Neutrophil (primary cell): ENCODE measurements around the gene PPP1R15B.
A peak's percentile ranks its signal among the peaks of the same experiment; 100 is the strongest.

Source experiments
- H3K27ac ChIP-seq: fragments of 200-600 bp; sonication (generic); 2 replicates; pipeline ENCODE4 v1.5.1; 2016; ENCODE audit warnings: mild to moderate bottlenecking, moderate library complexity
- H3K27me3 ChIP-seq: fragments of 200-600 bp; sonication (generic); 2 replicates; pipeline ENCODE4 v1.6.0; 2016; ENCODE audit warnings: mild to moderate bottlenecking
- H3K36me3 ChIP-seq: fragments of 200-600 bp; sonication (generic); 2 replicates; pipeline ENCODE4 v1.5.1; 2017
- H3K4me1 ChIP-seq, 2 experiments: fragments of 200-600 bp in 1 of 2; sonication (generic) in 1 of 2; 1 replicate in 1 of 2; 2 replicates in 1 of 2; pipeline versions ENCODE4 v1.5.1 to v1.6.1; 2013 to 2016; ENCODE audit warnings: low read depth in 1 of 2, low read length in 1 of 2, mild to moderate bottlenecking in 1 of 2, moderate library complexity in 1 of 2; ENCODE audit not compliant: control insufficient read depth in 1 of 2, insufficient read depth in 1 of 2
- H3K4me3 ChIP-seq, 2 experiments: fragments of 200-600 bp in 1 of 2; sonication (generic) in 1 of 2; 1 replicate in 1 of 2; 2 replicates in 1 of 2; pipeline ENCODE4 v1.5.1; 2013 to 2016; ENCODE audit warnings: low read depth in 1 of 2, low read length in 1 of 2, mild to moderate bottlenecking in 1 of 2, moderate library complexity in 1 of 2
- H3K9me3 ChIP-seq: fragments of 200-600 bp; sonication (generic); 2 replicates; pipeline ENCODE4 v1.5.1; 2016
- TF ChIP-seq, protein P1 (sequence below): fragments of 200-600 bp; sonication (generic); IDR thresholded peaks from 2 replicates; pipeline ENCODE4 v1.5.1; 2016; ENCODE audit warnings: antibody characterized with exemption

The PPP1R15B gene

GRCh38 chr1:204362984-204363334 lies 48.7 kb downstream of the PPP1R15B start:
- TF ChIP-seq, protein P1, sequence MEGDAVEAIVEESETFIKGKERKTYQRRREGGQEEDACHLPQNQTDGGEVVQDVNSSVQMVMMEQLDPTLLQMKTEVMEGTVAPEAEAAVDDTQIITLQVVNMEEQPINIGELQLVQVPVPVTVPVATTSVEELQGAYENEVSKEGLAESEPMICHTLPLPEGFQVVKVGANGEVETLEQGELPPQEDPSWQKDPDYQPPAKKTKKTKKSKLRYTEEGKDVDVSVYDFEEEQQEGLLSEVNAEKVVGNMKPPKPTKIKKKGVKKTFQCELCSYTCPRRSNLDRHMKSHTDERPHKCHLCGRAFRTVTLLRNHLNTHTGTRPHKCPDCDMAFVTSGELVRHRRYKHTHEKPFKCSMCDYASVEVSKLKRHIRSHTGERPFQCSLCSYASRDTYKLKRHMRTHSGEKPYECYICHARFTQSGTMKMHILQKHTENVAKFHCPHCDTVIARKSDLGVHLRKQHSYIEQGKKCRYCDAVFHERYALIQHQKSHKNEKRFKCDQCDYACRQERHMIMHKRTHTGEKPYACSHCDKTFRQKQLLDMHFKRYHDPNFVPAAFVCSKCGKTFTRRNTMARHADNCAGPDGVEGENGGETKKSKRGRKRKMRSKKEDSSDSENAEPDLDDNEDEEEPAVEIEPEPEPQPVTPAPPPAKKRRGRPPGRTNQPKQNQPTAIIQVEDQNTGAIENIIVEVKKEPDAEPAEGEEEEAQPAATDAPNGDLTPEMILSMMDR, result no peak
- H3K36me3 ChIP-seq, result no peaks in the 10 kb centered on the region
- peaks cover 63% of the 10 kb centered on the region for H3K27me3 ChIP-seq
- no peaks in the 10 kb centered on the region for H3K9me3 ChIP-seq
- H3K27ac ChIP-seq, result no peak overlapping the region
- H3K4me1 ChIP-seq, result peaks cover 7 to 10% of the 10 kb centered on the region in 2 experiments
- peak overlapping the region; percentile 61 to 62 for H3K4me3 ChIP-seq

GRCh38 chr1:204361781-204362180 lies 49.8 kb downstream of the PPP1R15B start:
- H3K4me3 ChIP-seq, result no peak overlapping the region
- H3K27ac ChIP-seq, result no peak overlapping the region
- H3K27me3 ChIP-seq, result peaks cover 74% of the 10 kb centered on the region
- H3K9me3 ChIP-seq, result no peaks in the 10 kb centered on the region
- peaks cover 7 to 10% of the 10 kb centered on the region in 2 experiments for H3K4me1 ChIP-seq
- TF ChIP-seq, protein P1, result no peak
- no peaks in the 10 kb centered on the region for H3K36me3 ChIP-seq

DNA sequence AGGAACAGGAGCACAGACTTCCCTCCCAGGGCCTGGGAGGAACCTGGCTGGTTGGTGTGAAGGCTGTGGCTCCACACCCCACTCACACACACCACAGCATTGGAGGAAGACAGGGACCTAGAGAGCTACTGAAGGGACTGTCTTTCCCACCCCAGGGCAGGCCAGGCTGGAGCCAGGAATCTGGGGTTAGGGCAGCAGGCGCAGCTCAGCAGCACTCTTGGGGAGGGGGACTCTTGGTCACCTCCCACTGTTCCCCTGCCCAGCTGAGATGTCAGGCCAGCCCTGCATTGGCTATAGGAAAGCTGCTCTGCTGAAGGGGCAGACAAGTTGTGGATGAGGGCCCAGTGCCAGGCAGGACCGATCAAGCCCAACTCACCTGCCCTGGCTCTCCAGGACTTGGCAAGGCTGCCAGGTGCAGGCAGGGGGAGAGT lies 50.3 kb downstream of the PPP1R15B start:
- Histone ChIP-seq H3K36me3 (no peaks in the 10 kb centered on the region), H3K4me3 (no peak overlapping the region), H3K27ac (no peak overlapping the region), H3K27me3 (peaks cover 74% of the 10 kb centered on the region), H3K9me3 (no peaks in the 10 kb centered on the region), H3K4me1 (peaks cover 7 to 10% of the 10 kb centered on the region in 2 experiments)
- TF ChIP-seq, protein P1, result no peak

GRCh38 chr1:204360314-204360713 lies 51.3 kb downstream of the PPP1R15B start:
- Histone ChIP-seq H3K27me3 (peaks cover 67% of the 10 kb centered on the region), H3K4me1 (peaks cover 7 to 10% of the 10 kb centered on the region in 2 experiments), H3K36me3 (no peaks in the 10 kb centered on the region), H3K9me3 (no peaks in the 10 kb centered on the region), H3K27ac (no peak overlapping the region), H3K4me3 (no peak overlapping the region)
- TF ChIP-seq, protein P1, result no peak

- TF ChIP-seq, protein P1, result no peak
- H3K9me3 ChIP-seq, result no peaks in the 10 kb centered on the region
- H3K36me3 ChIP-seq, result no peaks in the 10 kb centered on the region
- no peak within 1 kb of the TSS for H3K27ac ChIP-seq
- H3K27me3 ChIP-seq, result peaks cover 66% of the 10 kb centered on the region
- H3K4me3 ChIP-seq, result no peak within 1 kb of the TSS
- H3K4me1 ChIP-seq, result peaks cover 7 to 10% of the 10 kb centered on the region in 2 experiments
Observed at GRCh38 chr1:204359474-204360255, 52.0 kb downstream of the PPP1R15B start, which contains the start of gene PLEKHA6. Gene PLEKHA6, minus strand, starts transcription at chr1:204359929. Its CDS starts 86,202 bp downstream, at chr1:204273727.
